Transverse colon (tissue), 4 donors: ENCODE results near the gene VTN. TPM values are rescaled to one million over a fixed set of nuclear protein-coding genes. Genes with fewer than 3 reads are reported as not detected.

Experiments used
- DNase-seq: peaks from one replicate; pipeline ENCODE4 v3.0.0-alpha.2; 2019
- H3K27ac ChIP-seq, 4 donors: fragments of 200-600 bp; sonication (generic); 2 replicates each; pipeline ENCODE4 v1.5.1; 2016 to 2018; ENCODE audit warnings: inconsistent platforms in 4 of 4
- H3K27me3 ChIP-seq: fragments of 200-600 bp; sonication (generic); 2 replicates; pipeline ENCODE4 v1.5.1; 2017; ENCODE audit warnings: inconsistent platforms
- H3K36me3 ChIP-seq, 4 donors: fragments of 200-600 bp; sonication (generic); 2 replicates each; pipeline ENCODE4 v1.5.1; 2017 to 2019; ENCODE audit warnings: inconsistent platforms in 4 of 4
- H3K4me1 ChIP-seq, 4 donors: fragments of 200-600 bp; sonication (generic); 2 replicates each; pipeline ENCODE4 v1.5.1; 2017 to 2020; ENCODE audit warnings: inconsistent platforms in 4 of 4
- H3K4me3 ChIP-seq, 4 donors: fragments of 200-600 bp; sonication (generic); 1 replicate in 1 of 4; 2 replicates in 3 of 4; pipeline versions ENCODE4 v1.5.1 to v1.6.1; 2017 to 2019; ENCODE audit warnings: inconsistent platforms in 4 of 4
- H3K9me3 ChIP-seq, 2 donors: fragments of 200-600 bp; sonication (generic); 2 replicates each; pipeline ENCODE4 v1.5.1; 2017 to 2019; ENCODE audit warnings: inconsistent platforms in 2 of 2
- CTCF ChIP-seq, 5 experiments: fragments of 200-600 bp in 3 of 5; fragments of 450-650 bp in 2 of 5; sonication (generic) in 3 of 5; IDR thresholded peaks; 1 replicate in 2 of 5; 2 replicates in 3 of 5; pipeline ENCODE4 v1.5.1; 2016 to 2017; ENCODE audit warnings: antibody characterized with exemption in 5 of 5, inconsistent platforms in 3 of 5, mild to moderate bottlenecking in 2 of 5, moderate library complexity in 1 of 5
- EP300 ChIP-seq: sonication (generic); formaldehyde crosslinking; IDR thresholded peaks from one replicate; pipeline ENCODE4 v1.6.1; 2017; ENCODE audit warnings: antibody characterized with exemption, low read depth
- POLR2A ChIP-seq: fragments of 450-650 bp; IDR thresholded peaks from one replicate; pipeline ENCODE4 v1.6.1; 2016; ENCODE audit warnings: antibody characterized with exemption, mild to moderate bottlenecking, moderate library complexity
- POLR2AphosphoS5 ChIP-seq, 3 donors: sonication (generic); formaldehyde crosslinking; IDR thresholded peaks; one replicate each; pipeline ENCODE4 v1.6.1; 2016; ENCODE audit warnings: antibody characterized with exemption in 3 of 3
- WGBS, 2 donors: methylation state at CpG; one replicate each; pipeline ENCODE4 v1.1.5; 2018; ENCODE audit warnings: low coverage in 1 of 2; 5-methylcytosine and 5-hydroxymethylcytosine counted together
- in situ Hi-C, 4 donors: fragments of 200-750 bp; cut with MboI; loops; one replicate each; pipeline versions ENCODE4 v1.15.0 to v1.15.1; 2017; ENCODE audit warnings: low sequenced_read_pairs in 3 of 4, low pct_ligation_motif_present in 1 of 4, low pct_unique_long_range_greater_than_20kb in 1 of 4
- intact Hi-C: fragments of 100-400 bp; cut with DNase I; formaldehyde crosslinking; loops from one replicate; pipeline ENCODE4 v1.15.1; 2023; ENCODE audit warnings: low total_unique reads
- total RNA-seq, 4 donors: library from RNA; depleted of rRNA; stranded (reverse); fragments of >200 nt; gene quantifications; one replicate each; pipeline ENCODE4 v1.1.0, GENCODE V29; 2016

The VTN gene
- total RNA-seq, 4 donors from 2014 or later, result not detected

- H3K27me3 ChIP-seq, result no peaks in the 10 kb centered on the region
- H3K9me3 ChIP-seq, result no peaks in the 10 kb centered on the region
- DNase-seq, result no peak
- TF ChIP-seq CTCF (IDR thresholded peaks at IDR 0.05), result no peak
- no peak for TF ChIP-seq POLR2A
- TF ChIP-seq POLR2AphosphoS5 (IDR thresholded peaks at IDR 0.05), result no peak
- TF ChIP-seq EP300, result no peak
- intact Hi-C loops (no loop called here), in situ Hi-C loops (no loop called here)
- H3K36me3 ChIP-seq, result peaks cover 0 to 17% (median 6%) of the 10 kb centered on the region in 4 donors
- WGBS, 2 donors, result 73 to 79% methylated on average over 4 of the region's 4 CpGs
- peaks cover 0 to 26% (median 5%) of the 10 kb centered on the region in 4 donors for H3K4me1 ChIP-seq
- no peak overlapping the region for H3K4me3 ChIP-seq
- H3K27ac ChIP-seq, result no peak overlapping the region
These were observed 41.8 kb downstream of the VTN start for GRCh38 chr17:28328325-28328724.

- TF ChIP-seq CTCF (IDR thresholded peaks at IDR 0.05) (no peak), POLR2A (no peak)
- Histone ChIP-seq H3K9me3 (no peaks in the 10 kb centered on the region), H3K27me3 (no peaks in the 10 kb centered on the region), H3K27ac (no peak overlapping the region), H3K4me1 (peaks cover 0 to 22% (median 3%) of the 10 kb centered on the region in 4 donors), H3K36me3 (peaks cover 0 to 17% (median 6%) of the 10 kb centered on the region in 4 donors), H3K4me3 (no peak overlapping the region)
- WGBS, 2 donors, result 65 to 75% methylated on average over 3 of the region's 3 CpGs
- in situ Hi-C loops, result no loop called here
- DNase-seq, result no peak
- intact Hi-C loops, result no loop called here
These were observed 42.4 kb downstream of the VTN start for GRCh38 chr17:28327709-28328108.

- in situ Hi-C loops (no loop called here), intact Hi-C loops (no loop called here)
- H3K27ac ChIP-seq, result no peak overlapping the region
- no peaks in the 10 kb centered on the region for H3K27me3 ChIP-seq
- 87 to 94% methylated on average over 2 to 9 of the region's 9 CpGs for WGBS, 2 donors
- peaks cover 0 to 17% (median 6%) of the 10 kb centered on the region in 4 donors for H3K36me3 ChIP-seq
- peaks cover 0 to 22% (median 3%) of the 10 kb centered on the region in 4 donors for H3K4me1 ChIP-seq
- H3K9me3 ChIP-seq, result no peaks in the 10 kb centered on the region
- no peak overlapping the region for H3K4me3 ChIP-seq
- TF ChIP-seq POLR2AphosphoS5 (IDR thresholded peaks at IDR 0.05) (no peak), POLR2A (no peak), EP300 (no peak), CTCF (IDR thresholded peaks at IDR 0.05) (no peak)
- no peak for DNase-seq
These were observed 43.0 kb downstream of the VTN start for GRCh38 chr17:28327031-28327607.

- peaks cover 0 to 22% (median 3%) of the 10 kb centered on the region in 4 donors for H3K4me1 ChIP-seq
- H3K27ac ChIP-seq, result peak overlapping the region in 1 of 4 donors; percentile 35
- 40% methylated on average over 7 of the region's 7 CpGs; no CpG with 5 or more reads in 1 of the 2 donors for WGBS, 2 donors
- in situ Hi-C loops, result no loop called here
- no peak overlapping the region for H3K4me3 ChIP-seq
- H3K27me3 ChIP-seq, result no peaks in the 10 kb centered on the region
- peak; percentile 35 for DNase-seq
- intact Hi-C loops, result no loop called here
- H3K36me3 ChIP-seq, result peaks cover 0 to 17% (median 6%) of the 10 kb centered on the region in 4 donors
- H3K9me3 ChIP-seq, result no peaks in the 10 kb centered on the region
- peak in 1 of 3 donors; percentile 32 for TF ChIP-seq POLR2AphosphoS5 (IDR thresholded peaks at IDR 0.05)
- TF ChIP-seq EP300, result no peak
These were observed 44.0 kb downstream of the VTN start for GRCh38 chr17:28326114-28326513.

- Histone ChIP-seq H3K27me3 (no peaks in the 10 kb centered on the region), H3K4me1 (peaks cover 0 to 27% (median 5%) of the 10 kb centered on the region in 4 donors), H3K27ac (no peak overlapping the region), H3K36me3 (peaks cover 0 to 17% (median 6%) of the 10 kb centered on the region in 4 donors), H3K9me3 (no peaks in the 10 kb centered on the region), H3K4me3 (no peak overlapping the region)
- intact Hi-C loops, result no loop called here
- 70 to 75% methylated on average over 4 to 5 of the region's 5 CpGs for whole genome bisulfite sequencing, 2 donors
- TF ChIP-seq POLR2A (no peak), CTCF (IDR thresholded peaks at IDR 0.05) (no peak), POLR2AphosphoS5 (IDR thresholded peaks at IDR 0.05) (no peak), EP300 (no peak)
- no peak for DNase-seq
- in situ Hi-C loops, result no loop called here
These were observed 44.9 kb downstream of the VTN start for GRCh38 chr17:28325211-28325610.
